GM21528 (cell line): Measurements from ENCODE around the gene PVALEF.

Experiments
- ATAC-seq: cut with Tn5 transposase; IDR thresholded peaks from one replicate; pipeline ENCODE4 v1.9.1; 2021; ENCODE audit warnings: mild to moderate bottlenecking, moderate library complexity; ENCODE audit not compliant: unreplicated experiment, low FRiP score

The PVALEF gene

GRCh38 chr17:81160747-81161453 is 4.4 kb upstream of the PVALEF start:
- ATAC-seq: no peak

GRCh38 chr17:81161536-81161935 is 3.8 kb upstream of the PVALEF start:
- ATAC-seq: no peak

GRCh38 chr17:81161972-81162371 is 3.3 kb upstream of the PVALEF start:
- no peak for ATAC-seq

- no peak for ATAC-seq
Observed at GRCh38 chr17:81162491-81162890, 2.8 kb upstream of the PVALEF start.

- no peak for ATAC-seq
Observed at GRCh38 chr17:81163051-81163695, 2.1 kb upstream of the PVALEF start.

- ATAC-seq: no peak
Observed at GRCh38 chr17:81163703-81164370, 1.5 kb upstream of the PVALEF start.

GRCh38 chr17:81164371-81165245 is 699 bp upstream of the PVALEF start:
- no peak for ATAC-seq

GRCh38 chr17:81166033-81166492 is 756 bp downstream of the PVALEF start, which contains the start of gene AATK:
Gene AATK, minus strand, starts transcription at chr17:81166221. Its CDS starts 229 bp downstream, at chr17:81165992.
- ATAC-seq: no peak

- ATAC-seq: no peak
Observed at GRCh38 chr17:81167194-81167524, 1.9 kb downstream of the PVALEF start.

- ATAC-seq: no peak
Observed at GRCh38 chr17:81167638-81168037, 2.3 kb downstream of the PVALEF start.

- no peak for ATAC-seq
Observed at GRCh38 chr17:81169870-81170309, 4.6 kb downstream of the PVALEF start.

- no peak for ATAC-seq
Observed at GRCh38 chr17:81170727-81171494, 5.6 kb downstream of the PVALEF start.

- ATAC-seq: no peak
Observed at GRCh38 chr17:81171941-81172340, 6.6 kb downstream of the PVALEF start.

GRCh38 chr17:81173052-81173761 is 7.9 kb downstream of the PVALEF start:
- no peak for ATAC-seq

- no peak for ATAC-seq
Observed at GRCh38 chr17:81173762-81174155, 8.5 kb downstream of the PVALEF start.

- no peak for ATAC-seq
Observed at GRCh38 chr17:81176666-81177065, 11.4 kb downstream of the PVALEF start.

GRCh38 chr17:81178136-81179091 is 13.1 kb downstream of the PVALEF start:
- ATAC-seq: no peak

GRCh38 chr17:81179220-81179619 is 13.9 kb downstream of the PVALEF start:
- no peak for ATAC-seq
